RWPE1 (cell line): Measurements from ENCODE around the gene URAD.

Experiments used
- CTCF ChIA-PET: fragments of 350-600 bp; sonication (Branson Sonifier 250); formaldehyde crosslinking; extraction: SDS; loops from one replicate; lab custom pipeline; 2021; lab: Yijun Ruan, JAX
- POLR2A ChIA-PET: fragments of 400-600 bp; formaldehyde crosslinking; extraction: SDS; loops from one replicate; lab custom pipeline; 2020; ENCODE audit warnings: antibody characterized with exemption; ENCODE audit not compliant: low non-redundant PET; lab: Yijun Ruan, JAX
- DNase-seq: peaks from one replicate; pipeline ENCODE4 v3.0.0; 2012; ENCODE audit warnings: low spot score
- H3K27ac ChIP-seq: fragments of 450-650 bp; 2 replicates; pipeline ENCODE4 v1.5.1; 2017
- TF ChIP-seq, protein P1 (sequence below): fragments of 450-650 bp; conservative IDR thresholded peaks from 2 replicates; pipeline ENCODE4 v1.5.1; 2017; ENCODE audit warnings: low read depth, mild to moderate bottlenecking

Gene URAD

DNA sequence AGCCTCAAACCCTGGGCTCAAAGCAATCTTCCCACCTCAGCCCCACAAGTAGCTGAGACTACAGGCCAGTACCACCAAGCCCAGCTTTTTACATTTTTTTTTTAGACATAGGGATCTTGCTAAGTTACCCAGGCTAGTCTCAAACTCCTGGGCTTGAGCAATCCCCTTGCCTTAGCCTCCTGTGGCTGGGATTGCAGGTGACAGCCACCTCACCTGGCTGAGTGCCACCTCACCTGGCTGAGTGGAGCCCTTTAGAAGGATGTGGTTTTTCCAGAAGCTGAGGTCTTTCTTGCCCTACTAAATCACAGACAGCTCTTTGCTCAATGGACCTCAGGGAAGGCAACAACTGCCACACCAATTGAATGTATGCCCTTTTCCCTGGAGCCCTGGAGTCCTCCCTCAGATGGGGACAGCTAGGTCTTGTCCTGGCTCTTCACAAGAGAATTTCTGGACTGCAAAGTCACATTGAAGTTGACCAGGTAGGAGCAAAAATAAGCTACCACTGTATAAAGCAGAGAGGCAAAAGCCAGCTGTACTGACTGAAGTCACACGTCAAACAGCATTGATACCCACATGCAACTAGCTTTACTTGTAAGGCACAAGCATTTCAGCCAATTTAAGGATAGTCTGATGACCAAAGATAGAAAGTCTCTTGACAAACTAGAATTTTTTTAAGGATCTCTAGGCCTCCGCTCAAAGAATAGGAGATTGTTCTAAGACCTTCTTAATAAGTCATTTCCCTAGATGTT is 54.7 kb downstream of the URAD start:
- H3K27ac ChIP-seq = no peak overlapping the region
- ChIA-PET CTCF (interaction anchor here (0.5 to 0.9 kb wide), 2 partner anchors 8 to 20 kb away, joined by 3 to 9 read pairs; no protein-coding TSS in a partner anchor), POLR2A (no interaction called here)
- TF ChIP-seq, protein P1, sequence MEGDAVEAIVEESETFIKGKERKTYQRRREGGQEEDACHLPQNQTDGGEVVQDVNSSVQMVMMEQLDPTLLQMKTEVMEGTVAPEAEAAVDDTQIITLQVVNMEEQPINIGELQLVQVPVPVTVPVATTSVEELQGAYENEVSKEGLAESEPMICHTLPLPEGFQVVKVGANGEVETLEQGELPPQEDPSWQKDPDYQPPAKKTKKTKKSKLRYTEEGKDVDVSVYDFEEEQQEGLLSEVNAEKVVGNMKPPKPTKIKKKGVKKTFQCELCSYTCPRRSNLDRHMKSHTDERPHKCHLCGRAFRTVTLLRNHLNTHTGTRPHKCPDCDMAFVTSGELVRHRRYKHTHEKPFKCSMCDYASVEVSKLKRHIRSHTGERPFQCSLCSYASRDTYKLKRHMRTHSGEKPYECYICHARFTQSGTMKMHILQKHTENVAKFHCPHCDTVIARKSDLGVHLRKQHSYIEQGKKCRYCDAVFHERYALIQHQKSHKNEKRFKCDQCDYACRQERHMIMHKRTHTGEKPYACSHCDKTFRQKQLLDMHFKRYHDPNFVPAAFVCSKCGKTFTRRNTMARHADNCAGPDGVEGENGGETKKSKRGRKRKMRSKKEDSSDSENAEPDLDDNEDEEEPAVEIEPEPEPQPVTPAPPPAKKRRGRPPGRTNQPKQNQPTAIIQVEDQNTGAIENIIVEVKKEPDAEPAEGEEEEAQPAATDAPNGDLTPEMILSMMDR = no peak
- no peak for DNase-seq

DNA sequence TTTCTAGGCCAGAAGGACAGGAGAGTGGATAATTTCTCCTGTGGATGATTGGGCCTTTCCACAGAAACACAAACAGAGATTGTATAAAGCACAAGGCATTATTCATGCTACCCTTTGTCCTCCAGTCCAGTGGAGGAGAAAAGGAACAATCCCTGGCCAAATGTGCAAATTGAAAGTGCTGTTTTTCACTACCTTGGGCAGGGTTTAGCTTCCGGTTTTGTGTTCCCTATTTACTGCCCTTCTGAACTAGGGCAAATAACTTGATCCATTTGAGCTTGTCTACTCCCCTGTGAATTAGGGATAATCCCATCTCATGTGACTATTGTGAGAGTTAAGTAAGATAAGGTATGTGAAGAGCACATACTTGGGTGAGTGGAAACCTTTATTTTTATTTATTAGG is 55.4 kb downstream of the URAD start:
- TF ChIP-seq, protein P1 = no peak
- CTCF ChIA-PET = interaction anchor here (0.9 kb wide), 1 partner anchor 20 kb away, joined by 9 read pairs; no protein-coding TSS in a partner anchor
- DNase-seq = no peak
- H3K27ac ChIP-seq = no peak overlapping the region
- POLR2A ChIA-PET = no interaction called here

DNA sequence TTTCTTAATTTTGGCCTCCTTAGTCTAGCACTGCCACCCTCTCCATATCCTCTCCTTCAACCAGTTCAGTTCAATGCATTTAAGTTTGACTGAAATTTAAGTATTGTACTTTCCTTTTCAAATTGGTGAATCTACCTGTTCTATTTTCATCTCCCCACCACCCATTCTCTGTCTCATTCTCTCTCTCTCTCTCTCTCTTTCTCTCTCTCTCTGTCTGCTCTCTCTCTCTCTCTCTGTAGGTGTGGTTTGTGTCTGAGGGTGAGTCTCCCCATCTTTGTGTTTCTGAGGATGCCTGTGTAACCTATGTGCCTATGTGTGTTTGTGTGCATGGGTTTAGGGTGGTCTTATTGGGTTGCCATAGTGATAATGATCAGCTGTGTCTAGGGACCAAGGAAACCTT is 58.6 kb downstream of the URAD start:
- ChIA-PET CTCF (interaction anchor here (0.6 kb wide), 1 partner anchor 570 kb away, joined by 4 read pairs; no protein-coding TSS in a partner anchor), POLR2A (no interaction called here)
- TF ChIP-seq, protein P1 = no peak
- DNase-seq = no peak
- no peak overlapping the region for H3K27ac ChIP-seq

DNA sequence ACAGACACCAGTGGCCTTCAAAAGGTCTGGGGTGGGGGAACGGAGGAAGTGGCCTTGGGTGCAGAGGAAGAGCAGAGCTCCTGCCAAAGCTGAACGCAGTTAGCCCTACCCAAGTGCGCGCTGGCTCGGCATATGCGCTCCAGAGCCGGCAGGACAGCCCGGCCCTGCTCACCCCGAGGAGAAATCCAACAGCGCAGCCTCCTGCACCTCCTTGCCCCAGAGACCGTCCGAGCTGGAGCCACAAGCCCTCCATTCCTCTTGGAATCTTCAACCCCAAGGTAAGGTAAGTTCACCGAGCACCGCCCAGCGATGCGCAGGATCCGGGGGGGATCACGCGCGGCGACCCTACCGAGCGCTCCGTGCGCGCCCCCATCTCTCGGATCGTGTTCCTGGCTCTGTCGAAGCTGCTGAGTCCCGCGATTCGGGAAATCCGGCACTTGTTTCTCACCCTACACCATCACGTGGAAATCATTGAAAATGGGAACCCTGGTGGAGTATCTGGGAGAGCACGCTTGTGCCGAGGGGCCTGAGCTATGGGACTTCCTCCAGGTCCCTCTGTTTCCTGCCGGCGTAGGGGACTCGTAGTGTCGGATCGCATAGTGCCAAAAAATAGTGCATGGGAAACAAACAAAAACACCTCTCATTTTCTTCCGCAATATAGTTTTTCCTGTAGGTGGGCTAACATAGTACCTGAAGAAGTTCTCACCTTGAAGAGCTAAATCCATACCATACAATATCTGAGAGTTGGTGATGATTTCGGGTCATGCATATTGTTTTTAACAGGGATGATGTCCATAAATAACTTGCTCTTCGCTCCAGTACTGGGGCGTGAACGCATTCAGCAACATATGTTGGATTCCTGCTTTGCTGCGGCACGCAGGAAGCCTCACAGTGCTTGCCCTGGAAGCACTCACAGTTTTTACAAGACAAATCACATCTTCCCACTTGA is 59.4 kb downstream of the URAD start:
- TF ChIP-seq, protein P1 = no peak
- ChIA-PET POLR2A (no interaction called here), CTCF (interaction anchor here (0.6 kb wide), 2 partner anchors 146 to 570 kb away, joined by 3 to 4 read pairs; no protein-coding TSS in a partner anchor)
- no peak overlapping the region for H3K27ac ChIP-seq
- DNase-seq = no peak

DNA sequence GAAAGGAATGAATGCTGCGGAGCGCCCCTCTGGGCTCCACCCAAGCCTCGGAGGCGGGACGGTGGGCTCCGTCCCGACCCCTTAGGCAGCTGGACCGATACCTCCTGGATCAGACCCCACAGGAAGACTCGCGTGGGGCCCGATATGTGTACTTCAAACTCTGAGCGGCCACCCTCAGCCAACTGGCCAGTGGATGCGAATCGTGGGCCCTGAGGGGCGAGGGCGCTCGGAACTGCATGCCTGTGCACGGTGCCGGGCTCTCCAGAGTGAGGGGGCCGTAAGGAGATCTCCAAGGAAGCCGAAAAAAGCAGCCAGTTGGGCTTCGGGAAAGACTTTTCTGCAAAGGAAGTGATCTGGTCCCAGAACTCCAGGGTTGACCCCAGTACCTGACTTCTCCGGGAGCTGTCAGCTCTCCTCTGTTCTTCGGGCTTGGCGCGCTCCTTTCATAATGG is 60.1 kb downstream of the URAD start:
- CTCF ChIA-PET = interaction anchor here (0.7 kb wide), 1 partner anchor 161 kb away, joined by 3 read pairs; no protein-coding TSS in a partner anchor
- no peak for DNase-seq
- POLR2A ChIA-PET = no interaction called here
- TF ChIP-seq, protein P1 = no peak
- H3K27ac ChIP-seq = no peak overlapping the region
